CD1c-positive myeloid dendritic cell (primary cell): ENCODE results near the gene CCDC85C.

Experiments
- DNase-seq: peaks from one replicate; pipeline ENCODE4 v3.0.0-alpha.2; 2016; ENCODE audit errors: extremely low spot score

Gene CCDC85C

DNA sequence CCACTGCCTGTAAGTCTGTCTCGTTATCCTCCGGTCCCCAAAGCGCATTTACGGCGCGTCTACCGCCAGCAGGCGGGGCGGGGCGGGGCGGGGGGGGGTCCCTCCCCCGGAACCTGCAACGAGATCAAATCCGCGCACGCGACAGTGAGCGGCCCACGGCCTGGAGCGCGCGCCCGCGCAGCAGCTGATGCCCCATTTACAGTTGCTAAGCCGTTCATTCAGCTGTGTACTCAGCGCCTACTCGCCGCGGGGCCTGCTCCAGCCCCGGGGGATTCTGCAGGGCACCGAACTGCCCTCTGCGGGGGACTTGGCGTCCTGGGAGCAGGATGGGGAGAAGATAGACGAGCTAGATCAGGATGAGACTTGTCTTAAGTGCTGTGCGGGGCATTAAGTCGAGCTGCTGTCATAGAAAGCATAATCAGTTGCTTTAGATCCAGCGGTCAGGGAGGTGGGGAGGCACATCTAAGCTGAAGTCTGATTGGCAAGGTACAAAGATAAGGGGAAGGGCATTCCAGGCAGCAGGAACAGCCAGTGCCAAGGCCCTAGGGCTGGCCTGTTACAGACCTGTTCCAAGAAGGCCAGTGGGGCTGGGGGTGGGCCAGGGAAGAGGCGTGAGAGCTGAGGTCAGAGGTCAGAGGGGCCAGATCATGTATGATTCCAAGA lies 1.4 kb upstream of the CCDC85C start:
- peak; percentile 73 for DNase-seq

DNA sequence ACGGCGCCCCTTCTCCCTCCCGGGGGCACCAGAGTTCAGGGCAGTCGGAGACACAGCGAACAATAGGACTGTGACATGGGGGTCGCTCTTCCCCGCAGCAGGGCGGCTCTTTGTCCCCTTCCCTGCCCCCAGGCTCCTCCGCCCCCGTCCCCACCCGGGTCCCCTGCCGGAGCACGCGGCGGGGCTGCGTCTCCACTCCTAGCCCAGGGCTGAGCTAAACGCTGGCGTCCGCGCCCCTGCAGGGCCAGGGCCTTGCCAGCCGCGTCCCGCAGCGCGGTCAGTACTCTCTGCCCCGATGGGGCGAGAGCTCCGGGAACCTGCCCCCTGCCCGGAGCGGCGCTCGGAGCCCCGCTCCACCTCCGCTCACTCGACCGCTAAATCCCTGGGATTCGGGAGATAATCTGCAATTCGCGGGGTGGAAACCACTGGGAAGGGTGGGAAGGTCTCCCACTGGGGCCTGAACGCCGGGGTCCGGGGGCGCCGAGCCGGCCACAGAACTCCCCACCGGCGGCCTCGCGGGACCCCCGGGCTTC lies 825 bp upstream of the CCDC85C start:
- peak; percentile 9 for DNase-seq

DNA sequence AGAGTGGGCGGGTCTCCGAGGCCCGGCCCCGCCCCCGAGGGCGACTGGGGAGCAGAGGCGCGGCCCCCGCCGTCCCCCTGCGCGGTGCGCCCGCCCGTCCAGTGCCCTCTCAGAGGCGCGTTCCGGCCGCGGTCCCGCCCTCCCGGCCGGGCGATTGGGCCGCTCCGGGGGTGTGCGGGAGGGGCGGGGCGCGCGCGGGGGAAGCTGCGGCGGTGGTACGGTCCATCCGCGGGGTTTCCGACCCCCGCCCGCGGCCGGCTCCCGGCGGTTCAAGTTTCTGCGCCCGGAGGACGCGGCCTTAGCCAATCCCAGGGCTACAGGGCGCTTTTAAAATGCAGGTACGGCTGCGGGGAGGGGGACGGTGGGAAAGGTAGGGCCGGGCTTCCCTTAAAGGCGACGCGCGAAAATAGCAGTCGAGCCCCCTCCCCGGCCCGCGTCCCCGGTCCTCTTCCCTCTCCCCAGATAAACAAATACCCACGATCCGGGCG lies 315 bp upstream of the CCDC85C start:
- peak; percentile 90 for DNase-seq

GRCh38 chr14:99602788-99603415 lies 1.1 kb downstream of the CCDC85C start:
- no peak for DNase-seq

DNA sequence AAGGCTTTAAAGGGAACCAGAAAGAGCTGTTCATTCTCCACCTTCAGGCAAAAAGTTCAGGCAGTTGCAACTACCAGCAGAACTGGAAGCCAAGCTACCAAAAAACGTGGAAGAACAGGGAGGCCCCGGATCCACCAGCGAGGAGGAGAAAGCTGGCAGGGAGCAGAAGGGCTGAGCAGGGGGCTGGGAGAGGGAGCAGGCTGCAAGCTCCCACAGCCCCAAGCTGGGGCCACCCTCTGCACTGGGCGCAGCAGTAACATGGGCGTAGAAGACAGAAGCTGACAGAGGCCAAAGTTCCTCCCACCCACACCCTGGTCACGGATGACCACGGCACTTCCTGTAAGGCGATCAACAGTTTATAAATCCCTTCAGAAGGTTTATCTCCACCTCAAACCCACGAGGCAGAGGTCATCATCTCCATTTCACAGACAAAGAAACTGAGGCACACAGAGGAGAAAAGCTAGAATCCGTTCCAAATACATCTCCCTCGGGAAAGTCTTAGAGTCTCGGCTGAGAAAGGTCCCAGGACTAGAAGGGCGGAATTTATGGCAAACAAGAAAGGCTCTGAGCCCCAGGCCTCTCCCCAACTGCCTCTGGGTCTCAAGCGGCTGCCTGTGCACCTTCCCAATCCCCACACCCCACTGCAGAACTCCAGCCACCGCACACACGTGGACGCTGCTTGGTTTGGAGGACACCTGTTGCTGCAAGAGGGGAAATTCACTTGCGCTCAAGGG lies 1.8 kb downstream of the CCDC85C start:
- DNase-seq = peak; percentile 52

DNA sequence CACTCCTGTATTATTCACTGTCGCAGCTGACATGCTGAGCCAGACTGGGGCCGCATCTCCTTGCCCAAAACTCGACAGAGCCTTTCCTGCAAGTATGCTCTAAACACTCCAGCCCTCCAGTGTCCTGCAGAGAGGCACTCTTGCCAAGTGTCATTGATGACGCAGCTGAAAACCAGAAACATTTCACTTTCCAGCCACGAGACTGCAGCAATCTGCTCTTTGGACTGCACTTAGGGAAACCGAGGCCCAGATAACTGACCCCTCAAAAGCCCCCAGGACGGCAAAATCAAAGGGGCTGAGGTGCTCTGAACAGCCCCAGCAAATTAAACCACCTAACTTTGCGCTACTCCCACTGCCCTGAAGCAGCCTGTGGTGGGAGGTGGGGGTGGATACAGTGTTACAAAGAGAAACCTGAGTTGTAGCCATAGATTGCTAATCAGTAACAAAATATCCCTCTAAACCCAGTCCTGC lies 2.6 kb downstream of the CCDC85C start:
- DNase-seq = no peak

DNA sequence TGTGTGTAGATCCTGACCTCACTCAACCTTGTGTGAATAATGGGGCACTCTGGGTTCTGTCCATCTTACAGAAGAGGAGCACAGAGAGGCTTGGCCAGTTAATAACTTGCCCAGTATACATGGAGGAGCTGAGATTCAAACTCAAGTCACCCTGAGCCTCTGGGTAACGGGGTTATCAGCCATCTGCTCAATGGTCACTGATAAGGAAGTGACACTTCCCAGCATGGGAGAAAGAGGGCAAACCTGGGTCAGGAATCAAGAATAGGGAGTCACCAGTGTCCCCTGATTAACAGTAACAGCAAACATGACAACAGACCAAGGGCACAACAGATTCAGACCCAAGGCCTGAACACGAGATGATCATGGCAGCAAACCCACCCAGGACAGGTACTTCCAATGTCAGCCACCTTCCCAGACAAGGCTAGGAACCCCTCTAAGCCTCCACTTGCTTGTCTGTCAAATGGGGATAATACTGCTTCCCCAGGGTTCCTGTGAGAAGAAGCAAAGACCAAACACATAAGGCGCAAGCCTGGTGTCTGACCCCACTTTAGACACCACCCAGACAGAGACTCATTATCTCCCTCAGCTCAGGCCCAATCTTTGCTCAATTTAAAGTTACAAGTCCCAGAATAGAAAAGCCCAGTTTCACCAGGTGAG lies 3.6 kb downstream of the CCDC85C start:
- DNase-seq = no peak

DNA sequence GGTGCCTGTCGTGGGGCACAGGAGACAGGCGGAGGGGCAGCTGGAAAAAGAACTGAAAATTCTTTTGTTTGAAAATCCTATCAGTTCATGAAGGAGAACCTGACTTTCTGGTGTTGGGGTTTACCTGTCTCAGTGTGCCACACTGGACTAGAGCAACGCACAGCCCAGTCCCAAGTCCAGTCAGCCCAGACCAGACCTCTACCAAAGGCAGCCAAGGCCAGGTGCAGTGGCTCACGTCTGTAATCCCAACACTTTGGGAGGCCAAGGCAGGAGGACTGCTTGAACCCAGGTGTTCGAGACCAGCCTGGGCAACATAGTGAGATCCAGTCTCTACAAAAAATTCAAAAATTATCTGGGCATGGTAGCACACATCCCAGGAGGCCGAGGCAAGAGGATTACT lies 4.6 kb downstream of the CCDC85C start:
- no peak for DNase-seq

DNA sequence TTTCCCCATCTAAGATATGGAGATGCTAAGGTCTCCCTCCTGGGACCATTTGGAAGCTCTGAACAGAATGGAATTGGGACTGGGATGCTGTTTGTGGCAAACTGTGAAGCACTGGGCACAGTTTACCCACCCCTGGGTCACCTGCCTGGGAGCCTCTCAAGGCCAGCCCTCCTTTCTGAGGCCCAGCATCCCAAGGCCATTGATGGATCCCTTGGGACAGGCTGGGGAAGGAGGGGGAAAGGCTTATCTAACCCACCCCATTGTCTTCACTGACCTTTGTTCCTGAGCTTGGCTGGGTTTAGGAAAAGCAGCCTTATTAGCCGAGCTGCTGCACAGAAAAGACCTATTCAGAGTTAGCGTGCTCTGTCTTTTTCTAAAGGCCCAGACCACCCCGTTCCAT lies 5.2 kb downstream of the CCDC85C start:
- no peak for DNase-seq

GRCh38 chr14:99597911-99598600 lies 6.0 kb downstream of the CCDC85C start:
- DNase-seq = no peak

GRCh38 chr14:99596772-99597171 lies 7.2 kb downstream of the CCDC85C start:
- DNase-seq = no peak

- DNase-seq = no peak
Measured at GRCh38 chr14:99596071-99596627, 7.9 kb downstream of the CCDC85C start.

DNA sequence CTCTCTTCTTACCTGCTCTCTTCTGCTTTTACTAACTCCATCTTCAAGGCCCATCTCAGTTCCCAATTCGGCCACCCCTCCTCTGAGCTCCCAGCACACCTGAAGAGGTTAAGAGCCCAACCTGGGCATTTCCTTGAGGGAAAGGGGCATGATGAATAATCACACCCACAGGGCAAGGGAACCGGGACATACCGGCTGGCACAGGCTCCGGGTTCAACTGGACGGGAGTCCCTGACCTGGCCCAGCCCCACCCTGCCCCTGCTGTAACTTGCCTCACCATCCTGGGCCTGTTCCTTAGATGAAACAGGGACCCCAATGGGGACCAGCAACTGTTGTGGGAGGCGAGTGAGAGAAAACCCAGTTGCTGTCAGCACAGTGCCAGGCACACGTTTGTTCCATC lies 8.5 kb downstream of the CCDC85C start:
- no peak for DNase-seq

DNA sequence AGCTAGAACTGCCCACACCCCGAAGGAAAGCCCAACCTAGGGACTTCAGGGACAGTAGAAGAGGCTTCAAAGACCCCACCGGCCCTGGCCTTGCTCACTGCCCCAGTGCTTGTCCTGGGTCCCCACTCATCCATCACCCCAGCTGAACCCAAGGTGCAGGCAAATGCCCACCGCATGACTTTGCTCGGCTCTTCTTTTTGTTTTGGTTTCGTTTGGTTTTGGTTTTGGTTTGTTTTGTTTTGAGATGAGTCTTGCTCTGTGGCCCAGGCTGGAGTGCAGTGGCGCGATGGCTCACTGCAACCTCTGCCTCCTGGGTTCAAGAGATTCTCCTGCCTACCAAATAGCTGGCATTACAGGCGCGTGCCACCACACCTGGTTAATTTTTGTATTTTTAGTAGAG lies 9.0 kb downstream of the CCDC85C start:
- DNase-seq = no peak

DNA sequence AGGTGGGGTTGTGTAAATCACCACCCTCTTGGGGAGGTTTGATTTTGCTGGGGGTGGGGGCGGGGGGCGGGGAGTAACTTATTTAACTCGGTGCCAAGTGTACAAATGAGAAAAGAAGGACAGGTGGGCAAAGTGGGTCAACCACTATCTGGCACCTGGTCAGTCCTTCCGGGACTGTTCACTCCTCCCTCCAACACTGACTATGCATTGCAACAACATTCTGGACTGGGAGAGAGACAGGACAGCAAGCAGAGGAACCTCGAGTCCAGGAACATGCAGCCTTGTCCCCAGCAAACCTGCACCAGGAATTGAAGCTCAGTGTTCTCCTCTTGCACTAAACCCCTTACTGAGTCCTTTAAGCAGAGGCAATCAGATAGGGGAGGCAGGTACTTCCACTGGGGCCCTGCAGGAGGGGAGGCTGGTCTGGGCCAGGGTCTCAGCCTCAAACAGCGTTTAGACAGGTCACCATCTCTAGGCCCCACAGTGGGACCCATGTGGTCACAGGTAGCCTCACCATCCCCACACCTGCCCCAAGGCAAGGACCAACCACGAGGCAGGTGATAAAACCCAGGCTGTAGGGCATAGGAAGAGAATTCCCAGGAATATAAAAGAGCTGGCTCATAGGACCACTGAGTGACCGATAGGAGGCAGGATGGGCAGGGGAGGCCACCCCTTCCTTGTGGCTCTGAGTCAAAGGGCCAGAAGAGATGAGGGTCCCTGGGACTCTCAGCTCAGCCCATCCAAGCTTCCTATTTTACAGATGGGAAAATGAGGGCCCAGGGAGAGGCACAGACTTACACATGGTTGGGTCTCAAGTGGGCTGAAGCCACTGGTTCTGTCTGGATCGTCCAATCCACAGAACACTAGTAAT lies 9.8 kb downstream of the CCDC85C start:
- no peak for DNase-seq

DNA sequence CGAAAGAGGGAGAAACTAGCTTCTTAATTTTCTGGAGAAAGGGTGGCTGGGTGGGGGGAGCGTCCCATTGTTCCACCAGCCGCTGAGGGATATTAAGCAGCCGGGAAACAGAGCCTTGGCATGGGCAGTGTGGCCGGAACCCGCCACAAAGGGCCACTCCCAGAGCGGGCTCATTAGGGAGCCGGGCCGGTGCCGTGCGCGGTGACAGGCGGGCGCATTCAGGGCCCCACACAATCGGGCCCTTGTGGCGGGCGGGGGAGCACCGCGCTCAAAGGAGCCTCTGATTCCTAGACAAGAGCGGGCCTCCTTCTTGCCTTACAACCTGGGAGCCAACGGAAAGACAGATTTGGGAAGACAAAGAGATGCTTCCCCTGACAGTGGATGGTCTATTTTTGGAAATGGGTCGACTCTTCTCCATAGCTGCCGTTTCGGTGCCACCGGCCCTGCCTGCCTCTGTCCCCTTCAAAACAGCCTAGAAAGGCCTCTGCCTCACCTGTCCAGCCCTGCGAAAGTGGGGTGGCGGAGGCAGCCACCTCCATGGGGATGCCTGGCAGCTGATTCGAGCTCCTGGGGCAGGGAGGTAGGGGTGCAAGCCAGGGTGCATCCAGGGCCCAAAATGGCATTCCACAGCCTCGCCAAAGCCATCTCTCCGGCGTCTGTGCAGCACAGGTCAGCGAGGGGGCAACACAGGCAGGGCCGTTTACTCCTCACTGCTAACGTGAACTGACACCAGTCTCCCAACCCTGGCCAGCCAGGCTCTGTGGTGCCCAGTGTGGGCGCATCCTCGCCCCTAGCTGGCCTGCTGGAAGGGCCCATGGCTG lies 10.9 kb downstream of the CCDC85C start:
- no peak for DNase-seq

- no peak for DNase-seq
Measured at GRCh38 chr14:99592394-99592793, 11.6 kb downstream of the CCDC85C start.

- DNase-seq = no peak
Measured at GRCh38 chr14:99590746-99591555, 13.1 kb downstream of the CCDC85C start.
